HG03108 (cell line): ENCODE measurements around the gene FOXE3.

ENCODE experiments used
- ATAC-seq: cut with Tn5 transposase; IDR thresholded peaks from one replicate; pipeline ENCODE4 v1.9.1; 2021; ENCODE audit warnings: moderate library complexity; ENCODE audit not compliant: unreplicated experiment

FOXE3 gene

GRCh38 chr1:47403321-47403910, 12.7 kb upstream of the FOXE3 start:
- ATAC-seq = no peak

- ATAC-seq = no peak
These were observed 10.4 kb upstream of the FOXE3 start for GRCh38 chr1:47405697-47406096.

- no peak for ATAC-seq
These were observed 9.1 kb upstream of the FOXE3 start for GRCh38 chr1:47406966-47407365.

GRCh38 chr1:47407481-47407880, 8.6 kb upstream of the FOXE3 start:
- ATAC-seq = no peak

- no peak for ATAC-seq
These were observed 6.6 kb upstream of the FOXE3 start for GRCh38 chr1:47409311-47410067.

GRCh38 chr1:47410068-47410455, 6.0 kb upstream of the FOXE3 start:
- no peak for ATAC-seq

GRCh38 chr1:47411436-47411835, 4.6 kb upstream of the FOXE3 start:
- no peak for ATAC-seq

- ATAC-seq = no peak
These were observed 3.6 kb upstream of the FOXE3 start for GRCh38 chr1:47412437-47412836.

GRCh38 chr1:47416319-47417169, 459 bp downstream of the FOXE3 start:
- ATAC-seq = no peak

- no peak for ATAC-seq
These were observed 1.3 kb downstream of the FOXE3 start for GRCh38 chr1:47417170-47418044.

GRCh38 chr1:47418122-47418521, 2.0 kb downstream of the FOXE3 start:
- no peak for ATAC-seq

- ATAC-seq = no peak
These were observed 2.7 kb downstream of the FOXE3 start for GRCh38 chr1:47418681-47419325.

GRCh38 chr1:47420547-47420946, 4.5 kb downstream of the FOXE3 start:
- no peak for ATAC-seq

- ATAC-seq = no peak
These were observed 7.8 kb downstream of the FOXE3 start for GRCh38 chr1:47423872-47424271.

- ATAC-seq = no peak
These were observed 8.4 kb downstream of the FOXE3 start for GRCh38 chr1:47424336-47424982.

- ATAC-seq = no peak
These were observed 15.4 kb downstream of the FOXE3 start for GRCh38 chr1:47431534-47431933.

GRCh38 chr1:47432071-47433036, 16.3 kb downstream of the FOXE3 start:
- no peak for ATAC-seq

GRCh38 chr1:47433037-47433421, 16.9 kb downstream of the FOXE3 start:
- ATAC-seq = no peak
